HepG2 (cell line): ENCODE measurements around the gene TOR1B. TPM values are rescaled to one million over a fixed set of nuclear protein-coding genes. Genes with fewer than 3 reads are reported as not detected.

ENCODE experiments used
- ATAC-seq: fragments of 200-7000 bp; cut with Tn5 transposase; 3 replicates; pipeline ENCODE4 v1.9.1; 2020; ENCODE audit warnings: mild to moderate bottlenecking, moderate library complexity
- BruUV-seq: library from RNA; stranded (reverse); fragments of 400-500 nt; replicated peaks from 2 replicates; lab custom pipeline; 2021; lab: Mats Ljungman, UMichigan
- CTCF ChIA-PET: fragments of 300-600 bp; formaldehyde crosslinking; extraction: SDS; loops from one replicate; lab custom pipeline; 2021; ENCODE audit warnings: low total read pairs, inconsistent platforms, low intra/inter-chr PET ratio; lab: Yijun Ruan, JAX
- POLR2A ChIA-PET: fragments of 350-600 bp; sonication (Branson Sonifier 250); formaldehyde crosslinking; loops from one replicate; lab custom pipeline; 2020; ENCODE audit warnings: antibody characterized with exemption, inconsistent platforms; lab: Yijun Ruan, JAX
- DNase-seq: peaks from one replicate; pipeline ENCODE4 v3.0.0-alpha.2; 2015; ENCODE audit warnings: low spot score
- FAIRE-seq: peaks from 3 replicates; lab custom pipeline; 2011; peaks lifted over from hg19 to GRCh38; lab: Jason Lieb, UNC
- H2AFZ ChIP-seq: one replicate; pipeline ENCODE4 v1.6.1; 2011; ENCODE audit warnings: low read length, inconsistent platforms
- H3K27ac ChIP-seq: fragments of 300-600 bp; 3 replicates; pipeline ENCODE4 v1.8.0; 2011; ENCODE audit warnings: mixed run types, mild to moderate bottlenecking, mixed read lengths, low read length, inconsistent platforms; ENCODE audit not compliant: insufficient read depth; ENCODE audit errors: extremely low read length
- H3K27me3 ChIP-seq, 2 experiments: fragments of 200-600 bp in 1 of 2; 2 replicates in 1 of 2; 3 replicates in 1 of 2; pipeline versions ENCODE4 v1.6.0 to v1.8.0; 2011; ENCODE audit warnings: low read length in 2 of 2, mild to moderate bottlenecking in 2 of 2, moderate library complexity in 2 of 2, inconsistent platforms in 1 of 2; ENCODE audit not compliant: insufficient read depth in 2 of 2, control insufficient read depth in 1 of 2
- H3K36me3 ChIP-seq, 2 experiments: fragments of 200-600 bp in 1 of 2; replicated peaks in 1 of 2; 2 replicates in 1 of 2; 3 replicates in 1 of 2; pipeline versions ENCODE4 v1.5.1 to v1.8.0; 2011; ENCODE audit warnings: low read length in 2 of 2, inconsistent platforms in 1 of 2; ENCODE audit not compliant: insufficient read depth in 2 of 2, control insufficient read depth in 1 of 2
- H3K4me1 ChIP-seq: 2 replicates; pipeline ENCODE4 v1.5.1; 2012; ENCODE audit warnings: low read length, inconsistent platforms; ENCODE audit not compliant: insufficient read depth
- H3K4me2 ChIP-seq: 2 replicates; pipeline ENCODE4 v1.6.0; 2011; ENCODE audit warnings: low read depth, low read length, inconsistent platforms
- H3K4me3 ChIP-seq, 3 experiments: fragments of 200-600 bp in 1 of 3; sonication (generic), shearing (Covaris generic) in 1 of 3; replicated peaks in 1 of 3; 2 replicates each; pipeline ENCODE4 v1.5.1; 2011 to 2016; ENCODE audit warnings: low read length in 3 of 3, inconsistent platforms in 2 of 3, low read depth in 2 of 3, mild to moderate bottlenecking in 2 of 3, control low read depth in 1 of 3, mixed read lengths in 1 of 3; ENCODE audit not compliant: insufficient read depth in 1 of 3
- H3K79me2 ChIP-seq: one replicate; pipeline ENCODE4 v1.6.1; 2011; ENCODE audit warnings: low read length, inconsistent platforms; ENCODE audit not compliant: insufficient read depth
- H3K9ac ChIP-seq: 2 replicates; pipeline ENCODE4 v1.6.0; 2011; ENCODE audit warnings: mild to moderate bottlenecking, low read depth, low read length, inconsistent platforms; ENCODE audit not compliant: insufficient read depth
- H3K9me3 ChIP-seq: 2 replicates; pipeline ENCODE4 v1.5.1; 2012; ENCODE audit warnings: mild to moderate bottlenecking, low read length
- H4K20me1 ChIP-seq: 2 replicates; pipeline ENCODE4 v1.6.0; 2011; ENCODE audit warnings: inconsistent platforms, mild to moderate bottlenecking, low read length, moderate library complexity; ENCODE audit not compliant: insufficient read depth
- CENPX ChIP-seq: sonication (generic); formaldehyde crosslinking; IDR thresholded peaks from 2 replicates; pipeline ENCODE4 v1.9.0; 2021; ENCODE audit warnings: mild to moderate bottlenecking, missing genetic modification reagents, moderate library complexity
- EZH2 ChIP-seq: conservative IDR thresholded peaks from 2 replicates; pipeline ENCODE4 v1.6.1; 2012; ENCODE audit warnings: mild to moderate bottlenecking, low read depth, low read length, moderate library complexity
- ZSCAN9 ChIP-seq: IDR thresholded peaks from 2 replicates; pipeline ENCODE4 v1.6.1; 2016; ENCODE audit warnings: borderline replicate concordance
- WGBS: methylation state at CpG from one replicate; pipeline ENCODE4 v1.1.6; 2017; ENCODE audit warnings: low lambda C conversion rate; 5-methylcytosine and 5-hydroxymethylcytosine counted together
- in situ Hi-C: cut with HindIII; loops from 2 replicates; pipeline ENCODE4 v1.10.0; 2017; ENCODE audit warnings: low pct_unique_long_range_greater_than_20kb; ENCODE audit not compliant: extremely low pct_ligation_motif_present
- intact Hi-C: fragments of 100-400 bp; cut with micrococcal nuclease; formaldehyde crosslinking; loops from one replicate; pipeline ENCODE4 v1.10.0; 2022; ENCODE audit not compliant: unreplicated experiment
- polyA plus RNA-seq, 8 experiments: library from polyadenylated mRNA; depleted of rRNA in 3 of 8; stranded (reverse) in 7 of 8; unstranded in 1 of 8; fragments of >200 nt; fragmentation: Illumina TruSeq in 4 of 8; extraction: Trizol in 4 of 8; gene quantifications; 2 replicates each; pipeline versions ENCODE4 v1.2.1 to v1.2.3, GENCODE V29; 2011 to 2016; ENCODE audit warnings: low read depth in 4 of 8, missing spikeins in 1 of 8, mixed read lengths in 1 of 8; ENCODE audit not compliant: insufficient read depth in 1 of 8
- total RNA-seq, 5 experiments: library from RNA; depleted of rRNA; stranded (reverse); fragments of >200 nt; fragmentation: Illumina TruSeq; extraction: Trizol; gene quantifications; 2 replicates each; pipeline ENCODE4 v1.2.3, GENCODE V29; 2016; ENCODE audit warnings: low read depth in 1 of 5
- TF ChIP-seq, protein P1 (sequence below), 2 experiments: sonication (generic) in 1 of 2; formaldehyde crosslinking in 1 of 2; IDR thresholded peaks; 2 replicates each; pipeline versions ENCODE4 v1.5.1 to v1.6.1; 2011 to 2020; ENCODE audit warnings: borderline replicate concordance in 1 of 2, low read depth in 1 of 2, low read length in 1 of 2, mild to moderate bottlenecking in 1 of 2, missing genetic modification reagents in 1 of 2, moderate library complexity in 1 of 2
- TF ChIP-seq, protein P2 (sequence below): IDR thresholded peaks from 2 replicates; pipeline ENCODE4 v1.6.1; 2016; ENCODE audit warnings: low read depth

TOR1B gene
- total and polyA plus RNA-seq, 2 of the 13 experiments (the other 11 are each of a cell fraction or from before 2014, with no cell fraction given) = 18.1 to 21.3 TPM

DNA sequence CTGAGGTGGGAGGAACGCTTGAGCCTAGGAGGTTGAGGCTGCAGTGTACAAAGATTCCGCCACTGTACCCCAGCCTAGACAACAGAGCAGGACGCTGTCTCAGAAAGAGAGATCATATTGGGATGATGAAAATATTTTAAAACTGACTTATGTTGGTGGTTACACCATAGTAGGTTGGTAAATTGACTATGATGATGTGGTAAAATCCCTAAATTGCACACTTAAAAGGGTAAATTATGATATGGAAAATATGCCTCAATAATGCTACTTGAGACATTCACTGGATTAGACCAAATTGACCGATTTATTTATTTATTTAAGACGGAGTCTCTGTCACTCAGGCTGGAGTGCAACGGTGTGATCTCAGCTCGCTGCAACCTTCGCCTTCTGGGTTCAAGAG, 21.9 kb upstream of the TOR1B start:
- whole genome bisulfite sequencing = 46% methylated on average over 8 of the region's 8 CpGs
- no peaks in the 10 kb centered on the region for H3K79me2 ChIP-seq

More for the DNA sequence above, 21.9 kb upstream of the TOR1B start:
- H3K27me3 ChIP-seq = peaks cover 1 to 12% of the 10 kb centered on the region in 2 experiments; a peak in 3 of 5 replicates
- CTCF ChIA-PET = no interaction called here
- no TSS peak for BruUV-seq
- H2AFZ ChIP-seq = no peak overlapping the region
- TF ChIP-seq, protein P1, sequence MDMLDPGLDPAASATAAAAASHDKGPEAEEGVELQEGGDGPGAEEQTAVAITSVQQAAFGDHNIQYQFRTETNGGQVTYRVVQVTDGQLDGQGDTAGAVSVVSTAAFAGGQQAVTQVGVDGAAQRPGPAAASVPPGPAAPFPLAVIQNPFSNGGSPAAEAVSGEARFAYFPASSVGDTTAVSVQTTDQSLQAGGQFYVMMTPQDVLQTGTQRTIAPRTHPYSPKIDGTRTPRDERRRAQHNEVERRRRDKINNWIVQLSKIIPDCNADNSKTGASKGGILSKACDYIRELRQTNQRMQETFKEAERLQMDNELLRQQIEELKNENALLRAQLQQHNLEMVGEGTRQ (IDR thresholded peaks at IDR 0.05; ENCODE audit: low read depth, low read length) = no peak
- TF ChIP-seq, protein P1 (CRISPR knock-in tag; IDR thresholded peaks at IDR 0.05; ENCODE audit: borderline replicate concordance) = no peak
- TF ChIP-seq EZH2 (no peak), CENPX (CRISPR knock-in tag) (no peak), ZSCAN9 (no peak)
- TF ChIP-seq, protein P2, sequence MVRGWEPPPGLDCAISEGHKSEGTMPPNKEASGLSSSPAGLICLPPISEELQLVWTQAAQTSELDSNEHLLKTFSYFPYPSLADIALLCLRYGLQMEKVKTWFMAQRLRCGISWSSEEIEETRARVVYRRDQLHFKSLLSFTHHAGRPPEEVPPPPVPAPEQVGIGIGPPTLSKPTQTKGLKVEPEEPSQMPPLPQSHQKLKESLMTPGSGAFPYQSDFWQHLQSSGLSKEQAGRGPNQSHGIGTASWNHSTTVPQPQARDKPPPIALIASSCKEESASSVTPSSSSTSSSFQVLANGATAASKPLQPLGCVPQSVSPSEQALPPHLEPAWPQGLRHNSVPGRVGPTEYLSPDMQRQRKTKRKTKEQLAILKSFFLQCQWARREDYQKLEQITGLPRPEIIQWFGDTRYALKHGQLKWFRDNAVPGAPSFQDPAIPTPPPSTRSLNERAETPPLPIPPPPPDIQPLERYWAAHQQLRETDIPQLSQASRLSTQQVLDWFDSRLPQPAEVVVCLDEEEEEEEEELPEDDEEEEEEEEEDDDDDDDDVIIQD (CRISPR knock-in tag) = no peak
- TF ChIP-seq, all 625 proteins: peak for 0
- H3K4me1 ChIP-seq = peaks cover 12% of the 10 kb centered on the region; the same call in 1 of the 2 replicates
- ATAC-seq = no peak
- H3K9me3 ChIP-seq = no peaks in the 10 kb centered on the region
- H3K4me3 ChIP-seq = no peak overlapping the region
- no peak overlapping the region for H3K4me2 ChIP-seq
- H3K9ac ChIP-seq = no peak overlapping the region
- no peaks in the 10 kb centered on the region for H4K20me1 ChIP-seq
- DNase-seq = no peak
- H3K27ac ChIP-seq = no peak overlapping the region
- no peaks in the 10 kb centered on the region for H3K36me3 ChIP-seq
- POLR2A ChIA-PET = no interaction called here
- no peak for FAIRE-seq
- in situ Hi-C loops = loop anchor here (5.0 to 10.0 kb wide), 2 partner anchors 44 to 136 kb away; partner anchors contain the start of gene ASB6
- intact Hi-C loops = loop anchor here (5.0 kb wide), 1 partner anchor 139 kb away; the partner anchor contains the start of gene ASB6
